Ovary (tissue), 3 donors: ENCODE results near the gene GNG14.

Experiments used
- EP300 ChIP-seq: sonication (generic); formaldehyde crosslinking; IDR thresholded peaks from one replicate; pipeline ENCODE4 v1.6.1; 2017; ENCODE audit warnings: antibody characterized with exemption
- POLR2A ChIP-seq: fragments of 450-650 bp; IDR thresholded peaks from one replicate; pipeline ENCODE4 v1.6.1; 2017; ENCODE audit warnings: antibody characterized with exemption, mild to moderate bottlenecking, moderate library complexity
- TF ChIP-seq, protein P1 (sequence below), 3 donors: fragments of 450-650 bp in 2 of 3; fragments of 200-600 bp in 1 of 3; IDR thresholded peaks; one replicate each; pipeline versions ENCODE4 v1.5.1 to v1.8.0; 2016 to 2022; ENCODE audit warnings: antibody characterized with exemption in 3 of 3, mild to moderate bottlenecking in 1 of 3
- donor health status: DM: no; HTN: no; CAD: no.

GRCh38 chr19:12669270-12670158 is 18.3 kb upstream of the GNG14 start:
- TF ChIP-seq, protein P1, sequence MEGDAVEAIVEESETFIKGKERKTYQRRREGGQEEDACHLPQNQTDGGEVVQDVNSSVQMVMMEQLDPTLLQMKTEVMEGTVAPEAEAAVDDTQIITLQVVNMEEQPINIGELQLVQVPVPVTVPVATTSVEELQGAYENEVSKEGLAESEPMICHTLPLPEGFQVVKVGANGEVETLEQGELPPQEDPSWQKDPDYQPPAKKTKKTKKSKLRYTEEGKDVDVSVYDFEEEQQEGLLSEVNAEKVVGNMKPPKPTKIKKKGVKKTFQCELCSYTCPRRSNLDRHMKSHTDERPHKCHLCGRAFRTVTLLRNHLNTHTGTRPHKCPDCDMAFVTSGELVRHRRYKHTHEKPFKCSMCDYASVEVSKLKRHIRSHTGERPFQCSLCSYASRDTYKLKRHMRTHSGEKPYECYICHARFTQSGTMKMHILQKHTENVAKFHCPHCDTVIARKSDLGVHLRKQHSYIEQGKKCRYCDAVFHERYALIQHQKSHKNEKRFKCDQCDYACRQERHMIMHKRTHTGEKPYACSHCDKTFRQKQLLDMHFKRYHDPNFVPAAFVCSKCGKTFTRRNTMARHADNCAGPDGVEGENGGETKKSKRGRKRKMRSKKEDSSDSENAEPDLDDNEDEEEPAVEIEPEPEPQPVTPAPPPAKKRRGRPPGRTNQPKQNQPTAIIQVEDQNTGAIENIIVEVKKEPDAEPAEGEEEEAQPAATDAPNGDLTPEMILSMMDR (IDR thresholded peaks at IDR 0.05): no peak
- TF ChIP-seq POLR2A: peak; percentile 39
- TF ChIP-seq EP300: no peak
